ENCODE results near the gene CTRB2. TPM values are rescaled to one million over a fixed set of nuclear protein-coding genes. Genes with fewer than 3 reads are reported as not detected.
A peak's percentile ranks its signal among the peaks of the same experiment; 100 is the strongest.

CTRB2 gene
- polyA plus RNA-seq, 4 donors = 0.34 to 19.2 (median 13.0) TPM; not detected in 1

DNA sequence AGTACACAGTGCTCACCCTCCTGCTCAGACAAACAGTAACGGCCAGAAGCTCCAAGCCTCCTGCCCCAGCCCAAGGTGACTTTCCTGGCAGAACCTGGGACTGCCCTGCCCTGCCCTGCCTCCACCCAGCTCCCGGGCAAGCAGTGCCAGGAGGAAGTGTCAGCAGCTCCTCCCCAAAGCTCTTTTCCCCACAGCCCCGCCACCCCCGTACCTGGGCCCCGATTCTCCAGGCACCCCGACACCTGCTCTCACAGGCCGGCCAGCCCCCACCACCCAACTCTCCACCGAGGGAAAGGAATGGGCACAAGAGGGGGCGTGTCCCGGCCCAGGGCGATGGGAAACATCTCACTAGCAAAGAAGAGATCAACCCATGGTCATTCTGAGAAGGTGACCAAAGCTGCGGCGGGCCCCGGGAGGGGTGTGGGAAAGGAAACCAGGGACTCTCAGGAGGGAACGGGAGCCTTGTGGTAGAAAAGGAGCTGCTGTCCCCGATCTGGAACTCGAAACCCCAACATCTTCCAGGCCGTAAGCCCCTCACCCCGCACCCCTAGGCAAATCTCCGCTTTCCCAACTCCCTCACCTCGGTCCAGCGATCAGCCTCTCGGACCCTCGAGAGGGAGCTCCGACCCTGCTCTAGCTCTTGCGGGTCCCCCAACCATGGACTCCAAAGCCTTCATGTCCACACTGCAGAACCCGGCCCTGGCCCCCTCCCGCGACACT, 43.3 kb upstream of the CTRB2 start:
- Histone ChIP-seq H3K9me3 (ENCODE audit: control insufficient read depth in 2 of 2, insufficient read depth in 1 of 2, low read depth in 1 of 2, low read length in 1 of 2) (no peaks in the 10 kb centered on the region), H3K27me3 (ENCODE audit: control insufficient read depth in 3 of 3, insufficient read depth in 3 of 3, low read length in 3 of 3) (no peaks in the 10 kb centered on the region), H3K4me1 (ENCODE audit: control insufficient read depth in 3 of 3, insufficient read depth in 2 of 3, low read depth in 1 of 3, low read length in 2 of 3) (peaks cover 0 to 82% (median 6%) of the 10 kb centered on the region in 3 donors), H3K4me3 (ENCODE audit: low read depth in 1 of 3, low read length in 3 of 3) (peak overlapping the region; percentile 68 to 86 (median 76)), H3K36me3 (ENCODE audit: control insufficient read depth in 3 of 3, insufficient read depth in 2 of 3, low read depth in 1 of 3, low read length in 3 of 3) (peaks cover 0 to 58% (median 0%) of the 10 kb centered on the region in 3 donors), H3K27ac (ENCODE audit: low read depth in 1 of 3, low read length in 2 of 3) (peak overlapping the region; percentile 66 to 97 (median 94))
- DNase-seq = peak; percentile 61 to 91
- no peak for FAIRE-seq
- WGBS, 3 donors = 0 to 6% (median 6%) methylated on average over 26 to 29 of the region's 29 CpGs

DNA sequence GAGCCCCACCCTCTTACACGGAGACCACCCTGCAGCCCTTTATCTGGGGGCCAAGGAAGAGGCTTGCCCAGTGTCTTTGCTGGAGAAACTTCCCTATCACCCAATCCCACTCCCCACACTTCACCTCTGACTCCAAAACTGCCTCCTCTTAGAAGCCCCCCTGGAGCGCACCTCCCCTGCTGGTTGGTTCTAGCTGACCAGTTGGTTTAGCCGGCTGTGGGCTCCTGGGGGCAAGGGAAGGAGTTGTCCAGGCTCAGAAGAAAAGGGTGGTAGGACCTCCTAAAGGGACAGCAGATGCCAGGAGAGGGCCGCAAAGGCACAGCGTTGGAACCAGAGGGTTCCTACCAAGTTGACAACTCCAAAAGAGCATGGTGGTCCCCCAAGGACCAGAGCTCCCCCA, 42.5 kb upstream of the CTRB2 start:
- Histone ChIP-seq H3K27me3 (ENCODE audit: control insufficient read depth in 3 of 3, insufficient read depth in 3 of 3, low read length in 3 of 3) (no peaks in the 10 kb centered on the region), H3K4me1 (ENCODE audit: control insufficient read depth in 3 of 3, insufficient read depth in 2 of 3, low read depth in 1 of 3, low read length in 2 of 3) (peaks cover 0 to 82% (median 9%) of the 10 kb centered on the region in 3 donors), H3K9me3 (ENCODE audit: control insufficient read depth in 2 of 2, insufficient read depth in 1 of 2, low read depth in 1 of 2, low read length in 1 of 2) (no peaks in the 10 kb centered on the region), H3K36me3 (ENCODE audit: control insufficient read depth in 3 of 3, insufficient read depth in 2 of 3, low read depth in 1 of 3, low read length in 3 of 3) (peaks cover 0 to 54% (median 0%) of the 10 kb centered on the region in 3 donors), H3K4me3 (ENCODE audit: low read depth in 1 of 3, low read length in 3 of 3) (peak overlapping the region in 2 of 3 donors; percentile 76 to 86), H3K27ac (ENCODE audit: low read depth in 1 of 3, low read length in 2 of 3) (peak overlapping the region; percentile 66 to 97 (median 94))
- WGBS, 3 donors = 53 to 74% (median 63%) methylated on average over 5 of the region's 5 CpGs
- no peak for FAIRE-seq
- DNase-seq = no peak

- Histone ChIP-seq H3K9me3 (ENCODE audit: control insufficient read depth in 2 of 2, insufficient read depth in 1 of 2, low read depth in 1 of 2, low read length in 1 of 2) (no peaks in the 10 kb centered on the region), H3K27ac (ENCODE audit: low read depth in 1 of 3, low read length in 2 of 3) (peak overlapping the region; percentile 24 to 97 (median 94)), H3K27me3 (ENCODE audit: control insufficient read depth in 3 of 3, insufficient read depth in 3 of 3, low read length in 3 of 3) (no peaks in the 10 kb centered on the region), H3K4me3 (ENCODE audit: low read depth in 1 of 3, low read length in 3 of 3) (peak overlapping the region in 1 of 3 donors; percentile 86), H3K36me3 (ENCODE audit: control insufficient read depth in 3 of 3, insufficient read depth in 2 of 3, low read depth in 1 of 3, low read length in 3 of 3) (peaks cover 0 to 55% (median 0%) of the 10 kb centered on the region in 3 donors), H3K4me1 (ENCODE audit: control insufficient read depth in 3 of 3, insufficient read depth in 2 of 3, low read depth in 1 of 3, low read length in 2 of 3) (peaks cover 0 to 84% (median 15%) of the 10 kb centered on the region in 3 donors)
- FAIRE-seq (no peak), DNase-seq (no peak)
- 63 to 72% (median 63%) methylated on average over 17 of the region's 17 CpGs for WGBS, 3 donors
Measured at GRCh38 chr16:75248536-75249380, 41.8 kb upstream of the CTRB2 start.

- peaks cover 0 to 56% (median 0%) of the 10 kb centered on the region in 3 donors for H3K36me3 ChIP-seq (ENCODE audit: control insufficient read depth in 3 of 3, insufficient read depth in 2 of 3, low read depth in 1 of 3, low read length in 3 of 3)
- H3K4me3 ChIP-seq (ENCODE audit: low read depth in 1 of 3, low read length in 3 of 3) = no peak overlapping the region
- no peaks in the 10 kb centered on the region for H3K9me3 ChIP-seq (ENCODE audit: control insufficient read depth in 2 of 2, insufficient read depth in 1 of 2, low read depth in 1 of 2, low read length in 1 of 2)
- no peak for FAIRE-seq
- DNase-seq = no peak
- WGBS, 3 donors = 52 to 53% (median 52%) methylated on average over 13 of the region's 13 CpGs
- H3K4me1 ChIP-seq (ENCODE audit: control insufficient read depth in 3 of 3, insufficient read depth in 2 of 3, low read depth in 1 of 3, low read length in 2 of 3) = peaks cover 0 to 82% (median 15%) of the 10 kb centered on the region in 3 donors
- H3K27ac ChIP-seq (ENCODE audit: low read depth in 1 of 3, low read length in 2 of 3) = peak overlapping the region in 2 of 3 donors; percentile 24 to 94
- H3K27me3 ChIP-seq (ENCODE audit: control insufficient read depth in 3 of 3, insufficient read depth in 3 of 3, low read length in 3 of 3) = no peaks in the 10 kb centered on the region
Measured at GRCh38 chr16:75248142-75248535, 41.2 kb upstream of the CTRB2 start.

GRCh38 chr16:75247249-75247648, 40.3 kb upstream of the CTRB2 start:
- no peaks in the 10 kb centered on the region for H3K9me3 ChIP-seq (ENCODE audit: control insufficient read depth in 2 of 2, insufficient read depth in 1 of 2, low read depth in 1 of 2, low read length in 1 of 2)
- FAIRE-seq (no peak), DNase-seq (no peak)
- H3K27ac ChIP-seq (ENCODE audit: low read depth in 1 of 3, low read length in 2 of 3) = peak overlapping the region in 2 of 3 donors; percentile 20 to 88
- 83 to 85% (median 84%) methylated on average over 13 of the region's 13 CpGs for WGBS, 3 donors
- no peaks in the 10 kb centered on the region for H3K27me3 ChIP-seq (ENCODE audit: control insufficient read depth in 3 of 3, insufficient read depth in 3 of 3, low read length in 3 of 3)
- H3K36me3 ChIP-seq (ENCODE audit: control insufficient read depth in 3 of 3, insufficient read depth in 2 of 3, low read depth in 1 of 3, low read length in 3 of 3) = peaks cover 0 to 61% (median 0%) of the 10 kb centered on the region in 3 donors
- peaks cover 0 to 73% (median 15%) of the 10 kb centered on the region in 3 donors for H3K4me1 ChIP-seq (ENCODE audit: control insufficient read depth in 3 of 3, insufficient read depth in 2 of 3, low read depth in 1 of 3, low read length in 2 of 3)
- H3K4me3 ChIP-seq (ENCODE audit: low read depth in 1 of 3, low read length in 3 of 3) = no peak overlapping the region

GRCh38 chr16:75246504-75247205, 39.7 kb upstream of the CTRB2 start:
- Histone ChIP-seq H3K27ac (ENCODE audit: low read depth in 1 of 3, low read length in 2 of 3) (peak overlapping the region; percentile 20 to 95 (median 88)), H3K27me3 (ENCODE audit: control insufficient read depth in 3 of 3, insufficient read depth in 3 of 3, low read length in 3 of 3) (no peaks in the 10 kb centered on the region)

DNA sequence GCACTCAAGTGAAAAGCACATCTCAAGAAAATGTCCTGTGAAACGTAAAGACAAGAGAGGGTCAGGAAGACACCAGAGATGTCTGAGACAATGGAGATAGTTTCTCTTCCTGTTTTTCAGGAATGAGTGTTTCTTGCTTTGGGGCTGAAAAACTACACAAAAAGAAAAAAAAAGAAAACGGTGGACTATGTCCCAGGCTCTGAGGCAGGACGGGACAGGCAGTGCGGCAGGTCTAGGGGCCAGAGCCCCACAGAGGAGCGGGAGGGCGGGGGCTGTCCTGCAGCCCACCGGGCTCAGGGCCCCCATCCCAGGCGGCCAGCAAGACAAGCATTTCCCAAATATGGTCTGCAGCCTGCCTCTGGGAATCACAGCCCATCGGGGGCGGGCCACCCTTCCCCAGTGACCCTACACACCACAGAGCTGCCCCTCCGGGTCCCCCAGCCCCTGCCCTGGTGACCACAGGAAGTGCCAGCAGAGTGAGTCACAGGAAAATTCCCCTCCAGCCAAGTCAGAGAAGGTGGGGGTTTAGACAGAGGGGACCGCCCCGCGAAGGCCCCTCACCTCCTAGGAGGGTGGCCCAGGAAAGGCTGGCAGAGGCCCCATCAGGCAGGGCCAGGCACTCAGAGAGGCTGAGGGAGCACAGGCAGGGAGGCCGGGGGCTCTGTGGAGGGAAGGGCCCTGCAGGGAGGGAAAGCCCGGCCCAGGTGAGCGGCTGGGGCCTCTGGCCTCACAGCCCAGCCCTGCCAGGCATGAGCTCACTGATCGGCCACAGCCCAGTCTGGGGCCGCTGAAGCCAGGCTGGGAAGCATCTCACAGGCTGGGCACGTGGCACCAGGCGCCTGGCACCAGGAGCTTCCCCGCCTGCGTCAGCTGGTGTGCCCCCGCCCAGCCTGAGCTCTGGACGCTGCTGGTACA, 38.1 kb upstream of the CTRB2 start:
- Histone ChIP-seq H3K4me3 (ENCODE audit: low read depth in 1 of 3, low read length in 3 of 3) (no peak overlapping the region), H3K9me3 (ENCODE audit: control insufficient read depth in 2 of 2, insufficient read depth in 1 of 2, low read depth in 1 of 2, low read length in 1 of 2) (no peaks in the 10 kb centered on the region), H3K36me3 (ENCODE audit: control insufficient read depth in 3 of 3, insufficient read depth in 2 of 3, low read depth in 1 of 3, low read length in 3 of 3) (peaks cover 0 to 82% (median 4%) of the 10 kb centered on the region in 3 donors), H3K4me1 (ENCODE audit: control insufficient read depth in 3 of 3, insufficient read depth in 2 of 3, low read depth in 1 of 3, low read length in 2 of 3) (peaks cover 0 to 67% (median 15%) of the 10 kb centered on the region in 3 donors), H3K27me3 (ENCODE audit: control insufficient read depth in 3 of 3, insufficient read depth in 3 of 3, low read length in 3 of 3) (no peaks in the 10 kb centered on the region), H3K27ac (ENCODE audit: low read depth in 1 of 3, low read length in 2 of 3) (peak overlapping the region; percentile 52 to 95 (median 88))
- DNase-seq = peak; percentile 61 to 87
- FAIRE-seq = no peak
- 34 to 46% (median 38%) methylated on average over 21 to 25 of the region's 25 CpGs for WGBS, 3 donors

More at GRCh38 chr16:75246504-75247205, 39.7 kb upstream of the CTRB2 start:
- Histone ChIP-seq H3K9me3 (ENCODE audit: control insufficient read depth in 2 of 2, insufficient read depth in 1 of 2, low read depth in 1 of 2, low read length in 1 of 2) (no peaks in the 10 kb centered on the region), H3K4me3 (ENCODE audit: low read depth in 1 of 3, low read length in 3 of 3) (no peak overlapping the region), H3K4me1 (ENCODE audit: control insufficient read depth in 3 of 3, insufficient read depth in 2 of 3, low read depth in 1 of 3, low read length in 2 of 3) (peaks cover 0 to 67% (median 15%) of the 10 kb centered on the region in 3 donors), H3K36me3 (ENCODE audit: control insufficient read depth in 3 of 3, insufficient read depth in 2 of 3, low read depth in 1 of 3, low read length in 3 of 3) (peaks cover 0 to 67% (median 2%) of the 10 kb centered on the region in 3 donors)
- FAIRE-seq (no peak), DNase-seq (no peak)
- 85 to 95% (median 90%) methylated on average over 10 to 12 of the region's 12 CpGs for WGBS, 3 donors
